GM12878 (cell line): ENCODE data around the gene NOS1AP. TPM values are rescaled to one million over a fixed set of nuclear protein-coding genes. Genes with fewer than 3 reads are reported as not detected.

ENCODE experiments used
- ATAC-seq: fragments of 200-7000 bp; cut with Tn5 transposase; 3 replicates; pipeline ENCODE4 v1.9.1; 2020; ENCODE audit warnings: mild to moderate bottlenecking, moderate library complexity
- BruUV-seq: library from RNA; stranded (reverse); fragments of 400-500 nt; replicated peaks from 2 replicates; lab custom pipeline; 2021; lab: Mats Ljungman, UMichigan
- CTCF ChIA-PET: fragments of 300-600 bp; sonication (Branson Sonifier 250); formaldehyde crosslinking; extraction: SDS; loops from one replicate; lab custom pipeline; 2021; ENCODE audit warnings: inconsistent platforms; lab: Yijun Ruan, JAX
- POLR2A ChIA-PET: fragments of 350-600 bp; formaldehyde crosslinking; extraction: SDS; loops from one replicate; lab custom pipeline; 2021; ENCODE audit warnings: inconsistent platforms; lab: Charles Lee
- RAD21 ChIA-PET: fragments of 300-600 bp; sonication (Branson Sonifier 250); formaldehyde crosslinking; loops from one replicate; lab custom pipeline; 2023; ENCODE audit warnings: antibody characterized with exemption; ENCODE audit not compliant: unreplicated experiment; lab: Charles Lee
- SMC1A ChIA-PET: fragments of 300-600 bp; sonication (Branson Sonifier 250); formaldehyde crosslinking; loops from one replicate; lab custom pipeline; 2023; ENCODE audit not compliant: unreplicated experiment, uncharacterized antibody; lab: Charles Lee
- DNase-seq: peaks from one replicate; pipeline ENCODE4 v3.0.0-alpha.2; 2011; ENCODE audit warnings: low read depth, low spot score
- FAIRE-seq: peaks from 3 replicates; lab custom pipeline; 2011; peaks lifted over from hg19 to GRCh38; lab: Jason Lieb, UNC
- H2AFZ ChIP-seq: 2 replicates; pipeline ENCODE4 v1.6.0; 2011; ENCODE audit warnings: low read depth, low read length, control low read depth; ENCODE audit not compliant: control insufficient read depth
- H3K27ac ChIP-seq: 2 replicates; pipeline ENCODE4 v1.5.1; 2011; ENCODE audit warnings: control low read depth; ENCODE audit not compliant: control insufficient read depth, insufficient read depth
- H3K27me3 ChIP-seq, 2 experiments: replicated peaks in 1 of 2; 2 replicates each; pipeline versions ENCODE4 v1.6.0 to v1.6.1; 2011; ENCODE audit warnings: low read length in 1 of 2; ENCODE audit not compliant: control insufficient read depth in 2 of 2, insufficient read depth in 2 of 2
- H3K36me3 ChIP-seq, 2 experiments: 2 replicates each; pipeline ENCODE4 v1.5.1; 2011; ENCODE audit warnings: low read length in 1 of 2; ENCODE audit not compliant: control insufficient read depth in 2 of 2, insufficient read depth in 2 of 2
- H3K4me1 ChIP-seq: 2 replicates; pipeline ENCODE4 v1.6.1; 2011; ENCODE audit warnings: mild to moderate bottlenecking, low read length, moderate library complexity, mixed read lengths; ENCODE audit not compliant: control insufficient read depth, insufficient read depth
- H3K4me2 ChIP-seq: 2 replicates; pipeline ENCODE4 v1.6.0; 2011; ENCODE audit warnings: control low read depth; ENCODE audit not compliant: control insufficient read depth, insufficient read depth
- H3K4me3 ChIP-seq: fragments of 200-600 bp; sonication (generic); 2 replicates; pipeline ENCODE4 v1.5.1; 2016
- H3K79me2 ChIP-seq: 2 replicates; pipeline ENCODE4 v1.6.0; 2011; ENCODE audit warnings: low read length; ENCODE audit not compliant: control insufficient read depth, insufficient read depth
- H3K9ac ChIP-seq: 2 replicates; pipeline ENCODE4 v1.8.0; 2011; ENCODE audit warnings: low read length, control low read depth, mixed read lengths; ENCODE audit not compliant: control insufficient read depth, insufficient read depth
- H3K9me3 ChIP-seq: replicated peaks from 3 replicates; pipeline ENCODE4 v1.5.1; 2011; ENCODE audit warnings: mild to moderate bottlenecking, low read length; ENCODE audit not compliant: control insufficient read depth, insufficient read depth
- H4K20me1 ChIP-seq: 2 replicates; pipeline ENCODE4 v1.6.0; 2011; ENCODE audit not compliant: control insufficient read depth, insufficient read depth
- ASH2L ChIP-seq: fragments of 300-600, 200-600 bp; sonication (generic); IDR thresholded peaks from 2 replicates; pipeline ENCODE4 v1.6.1; 2017; ENCODE audit warnings: low read depth, mild to moderate bottlenecking, borderline replicate concordance
- CHD1 ChIP-seq: IDR thresholded peaks from 2 replicates; pipeline ENCODE4 v1.6.1; 2012; ENCODE audit warnings: low read depth, low read length, improper control_type of control experiment
- CREM ChIP-seq: IDR thresholded peaks from 2 replicates; pipeline ENCODE4 v1.6.1; 2014; ENCODE audit warnings: antibody characterized with exemption, low read depth
- ETV6 ChIP-seq, 2 experiments: fragments of 450-650 bp in 1 of 2; IDR thresholded peaks in 1 of 2; conservative IDR thresholded peaks in 1 of 2; 2 replicates each; pipeline ENCODE4 v1.6.1; 2014; ENCODE audit warnings: antibody characterized with exemption in 1 of 2, borderline replicate concordance in 1 of 2, low read depth in 1 of 2, mild to moderate bottlenecking in 1 of 2, moderate library complexity in 1 of 2
- IKZF1 ChIP-seq: fragments of 450-650 bp; conservative IDR thresholded peaks from 2 replicates; pipeline ENCODE4 v1.6.1; 2017; ENCODE audit warnings: antibody characterized with exemption, mild to moderate bottlenecking
- NFYA ChIP-seq: IDR thresholded peaks from 2 replicates; pipeline ENCODE4 v1.6.1; 2011; ENCODE audit warnings: low read depth, mild to moderate bottlenecking, low read length, improper control_type of control experiment, borderline replicate concordance
- RUNX3 ChIP-seq: IDR thresholded peaks from 2 replicates; pipeline ENCODE4 v1.6.1; 2012; ENCODE audit warnings: low read length, inconsistent platforms
- TCF12 ChIP-seq: IDR thresholded peaks from 2 replicates; pipeline ENCODE4 v1.6.1; 2011; ENCODE audit warnings: low read depth, mild to moderate bottlenecking, low read length
- ZNF274 ChIP-seq: IDR thresholded peaks from one replicate; pipeline ENCODE4 v1.8.0; 2011; ENCODE audit not compliant: insufficient read length, insufficient read depth
- WGBS: methylation state at CpG from one replicate; pipeline ENCODE4 v1.1.6; 2016; ENCODE audit warnings: low lambda C conversion rate; ENCODE audit not compliant: insufficient replicate concordance, insufficient coverage; ENCODE audit errors: missing lambda C conversion rate; 5-methylcytosine and 5-hydroxymethylcytosine counted together
- in situ Hi-C: fragments of 300-500 bp; cut with MboI; formaldehyde crosslinking; loops from 9 replicates; pipeline ENCODE4 v1.14.3; 2018; ENCODE audit warnings: mixed read lengths
- intact Hi-C: fragments of 100-400 bp; cut with micrococcal nuclease; formaldehyde crosslinking; loops from one replicate; pipeline ENCODE4 v1.14.2; 2022; ENCODE audit not compliant: unreplicated experiment
- polyA plus RNA-seq, 11 experiments: library from polyadenylated mRNA; depleted of rRNA in 4 of 11; unstranded in 6 of 11; stranded (reverse) in 5 of 11; fragments of >200 nt; fragmentation: Nextera tagmentation in 4 of 11; fragmentation: Illumina TruSeq in 1 of 11; extraction: Ambion mirVana in 4 of 11; extraction: Trizol in 1 of 11; gene quantifications; 1 replicate in 1 of 11; 2 replicates in 10 of 11; pipeline versions ENCODE4 v1.2.1 to v1.2.3, GENCODE V29; 2011 to 2016; ENCODE audit warnings: inconsistent platforms in 2 of 11, missing spikeins in 2 of 11, low read depth in 1 of 11
- total RNA-seq, 4 experiments: library from RNA; depleted of rRNA in 3 of 4; stranded (reverse); fragments of >200 nt in 3 of 4; fragmentation: Illumina TruSeq in 1 of 4; extraction: Trizol in 1 of 4; gene quantifications; 2 replicates each; pipeline versions ENCODE4 v1.2.1 to v1.2.3, GENCODE V29; 2013 to 2021

NOS1AP gene
- total and polyA plus RNA-seq, 10 of the 15 experiments (the other 5 are each of a cell fraction or from before 2014, with no cell fraction given) = 0.03 to 0.15 TPM; not detected in 8

DNA sequence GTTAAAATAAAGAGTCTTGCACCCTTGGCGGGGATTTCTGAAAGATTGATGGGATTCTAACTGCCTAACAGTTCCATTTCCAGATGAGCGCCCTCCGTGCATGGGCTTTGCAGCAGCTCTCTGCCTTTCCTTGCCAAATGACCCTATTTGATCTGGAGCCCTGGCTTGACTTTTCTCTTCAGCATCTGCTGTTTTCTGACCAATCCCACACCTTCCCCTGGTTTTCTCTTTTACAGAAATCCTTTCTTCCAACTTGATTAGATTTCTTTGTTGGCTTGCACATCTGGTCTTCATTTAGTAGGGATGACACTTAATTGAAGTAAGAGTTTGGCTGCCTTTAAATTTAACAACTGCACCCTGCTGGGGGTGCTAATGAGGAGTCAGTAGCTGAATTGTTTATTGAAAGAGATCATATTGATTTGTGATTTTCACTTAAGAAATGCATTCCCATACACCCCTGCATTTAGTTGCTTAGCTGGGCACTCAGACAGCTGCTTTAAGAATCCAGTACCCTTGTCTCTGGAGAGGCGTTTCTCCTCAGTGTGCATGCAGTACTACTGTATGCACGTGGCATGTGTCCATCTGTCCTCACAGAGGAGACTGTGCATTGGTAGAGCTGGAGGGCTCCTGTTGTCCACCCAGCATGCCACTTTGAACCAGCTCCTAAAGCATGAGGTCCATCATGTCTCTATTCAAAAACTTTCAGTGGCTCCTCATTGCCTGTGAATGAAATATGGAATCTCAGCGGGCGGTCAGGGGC, 99.7 kb downstream of the NOS1AP start (continued):
- TF ChIP-seq NFYA (no peak), CREM (no peak), ETV6 (conservative IDR thresholded peaks at IDR 0.05 in 1 of 2, IDR thresholded peaks at IDR 0.05 in 1 of 2; ENCODE audit: borderline replicate concordance in 1 of 2, low read depth in 1 of 2) (no peak), ZNF274 (no peak), ASH2L (no peak), CHD1 (no peak)

- Histone ChIP-seq H3K4me3 (no peak overlapping the region), H3K9me3 (no peaks in the 10 kb centered on the region), H3K27me3 (peaks cover 0 to 5% of the 10 kb centered on the region in 2 experiments; a peak in 2 of 4 replicates), H2AFZ (no peak overlapping the region), H4K20me1 (no peaks in the 10 kb centered on the region), H3K9ac (no peak overlapping the region), H3K79me2 (no peaks in the 10 kb centered on the region), H3K4me2 (no peak overlapping the region), H3K36me3 (no peaks in the 10 kb centered on the region), H3K4me1 (no peaks in the 10 kb centered on the region), H3K27ac (no peak overlapping the region)
- in situ Hi-C loops = no loop called here
- BruUV-seq = no TSS peak
- TF ChIP-seq IKZF1 = no peak
- TF ChIP-seq RUNX3 = no peak
- no peak for TF ChIP-seq TCF12
- intact Hi-C loops = no loop called here
- no peak for FAIRE-seq
- no peak for DNase-seq
- SMC1A ChIA-PET = no interaction called here
- RAD21 ChIA-PET = no interaction called here
- no peak for ATAC-seq
- WGBS = 5% methylated on average over 3 of the region's 3 CpGs
- POLR2A ChIA-PET = no interaction called here
- CTCF ChIA-PET = no interaction called here
These were observed 101.6 kb downstream of the NOS1AP start for GRCh38 chr1:162171111-162171510.
